ENCODE measurements around the gene SRP9. TPM values are rescaled to one million over a fixed set of nuclear protein-coding genes. Genes with fewer than 3 reads are reported as not detected.

The SRP9 gene
- total and polyA plus RNA-seq, 10 of the 15 experiments (the other 5 are each of a cell fraction or from before 2014, with no cell fraction given): 248 to 1,200 (median 514) TPM

GRCh38 chr1:225820522-225821120, 43.0 kb downstream of the SRP9 start:
- no peak for DNase-seq (ENCODE audit: low read depth, low spot score)
- Histone ChIP-seq H3K36me3 (ENCODE audit: control insufficient read depth in 2 of 2, insufficient read depth in 2 of 2, low read length in 1 of 2) (no peaks in the 10 kb centered on the region), H4K20me1 (ENCODE audit: control insufficient read depth, insufficient read depth) (no peaks in the 10 kb centered on the region), H3K27ac (ENCODE audit: control insufficient read depth, insufficient read depth) (no peak overlapping the region), H3K9me3 (replicated peaks; ENCODE audit: control insufficient read depth, insufficient read depth, low read length) (no peaks in the 10 kb centered on the region), H3K79me2 (ENCODE audit: control insufficient read depth, insufficient read depth, low read length) (no peaks in the 10 kb centered on the region), H2AFZ (ENCODE audit: control insufficient read depth, low read depth, low read length) (no peak overlapping the region), H3K4me2 (ENCODE audit: control insufficient read depth, insufficient read depth) (no peak overlapping the region), H3K27me3 (replicated peaks in 1 of 2; ENCODE audit: control insufficient read depth in 2 of 2, insufficient read depth in 2 of 2, low read length in 1 of 2) (no peaks in the 10 kb centered on the region), H3K4me3 (no peak overlapping the region), H3K4me1 (ENCODE audit: control insufficient read depth, insufficient read depth, low read length) (no peaks in the 10 kb centered on the region), H3K9ac (ENCODE audit: control insufficient read depth, insufficient read depth, low read length) (no peak overlapping the region)
- WGBS (ENCODE audit: insufficient coverage, insufficient replicate concordance, low lambda C conversion rate, missing lambda C conversion rate): 57% methylated on average over 5 of the region's 5 CpGs
- POLR2A ChIA-PET: no interaction called here
- SMC1A ChIA-PET (ENCODE audit: uncharacterized antibody, unreplicated experiment): interaction anchor here (0.8 kb wide), 1 partner anchor 43 kb away, joined by 3 read pairs; the partner anchor contains the start of gene SRP9
- RAD21 ChIA-PET (ENCODE audit: unreplicated experiment): no interaction called here
- no TSS peak for BruUV-seq (replicated peaks)
- FAIRE-seq: no peak
- in situ Hi-C loops (cut with MboI) (no loop called here), intact Hi-C loops (cut with micrococcal nuclease; ENCODE audit: unreplicated experiment) (no loop called here)
- no peak for ATAC-seq
- CTCF ChIA-PET: no interaction called here
- no peak for TF ChIP-seq ZNF592 (IDR thresholded peaks at IDR 0.05)
- no peak for TF ChIP-seq POLR2AphosphoS2 (IDR thresholded peaks at IDR 0.05; ENCODE audit: low read depth, low read length)
- no peak for TF ChIP-seq IRF3 (IDR thresholded peaks at IDR 0.05)
- TF ChIP-seq CHD2 (IDR thresholded peaks at IDR 0.05; ENCODE audit: borderline replicate concordance, low read depth, low read length): no peak
- no peak for TF ChIP-seq CEBPZ (IDR thresholded peaks at IDR 0.05; ENCODE audit: low read depth, low read length)
- TF ChIP-seq CEBPB (IDR thresholded peaks at IDR 0.05; ENCODE audit: borderline replicate concordance in 1 of 2, low read depth in 2 of 2, low read length in 2 of 2): no peak
- TF ChIP-seq E2F4 (IDR thresholded peaks at IDR 0.05; ENCODE audit: low read depth, low read length): no peak
- TF ChIP-seq SIN3A (IDR thresholded peaks at IDR 0.05; ENCODE audit: low read depth, low read length): no peak
- TF ChIP-seq DPF2 (IDR thresholded peaks at IDR 0.05): no peak
- no peak for TF ChIP-seq PBX3 (IDR thresholded peaks at IDR 0.05; ENCODE audit: insufficient replicate concordance, low read depth, low read length)
- TF ChIP-seq EED (IDR thresholded peaks at IDR 0.05; ENCODE audit: low read depth): no peak
- TF ChIP-seq IKZF1 (conservative IDR thresholded peaks at IDR 0.05): no peak
- no peak for TF ChIP-seq POU2F2 (IDR thresholded peaks at IDR 0.05; ENCODE audit: borderline replicate concordance, low read depth, low read length)
